ENCODE data around the gene RNPS1. TPM values are rescaled to one million over a fixed set of nuclear protein-coding genes. Genes with fewer than 3 reads are reported as not detected.

RNPS1 gene
- total RNA-seq, 1 experiment from 2014 or later = 131 TPM

- ChIA-PET CTCF (no interaction called here), POLR2A (ENCODE audit: unreplicated experiment) (no interaction called here)
- no peak overlapping the region for H3K4me3 ChIP-seq (ENCODE audit: low read length)
- ATAC-seq (no peak), DNase-seq (no peak)
- no peaks in the 10 kb centered on the region for H3K79me2 ChIP-seq (ENCODE audit: low read length)
- H3F3A ChIP-seq (ENCODE audit: low read length, unreplicated experiment) = no peaks in the 10 kb centered on the region
- no peak overlapping the region for H3K9ac ChIP-seq (ENCODE audit: low read length)
- no peaks in the 10 kb centered on the region for H3K9me2 ChIP-seq (replicated peaks; ENCODE audit: low read length)
- no peaks in the 10 kb centered on the region for H3K27me3 ChIP-seq (ENCODE audit: low read length)
- no peak overlapping the region for H2AFZ ChIP-seq (ENCODE audit: low read length)
- no peak overlapping the region for H3K4me2 ChIP-seq (ENCODE audit: low read length)
- no peaks in the 10 kb centered on the region for H3K36me3 ChIP-seq (ENCODE audit: low read depth, low read length)
- BruUV-seq (replicated peaks) = no TSS peak
- no peaks in the 10 kb centered on the region for H3K4me1 ChIP-seq (ENCODE audit: insufficient read depth, low read length)
- intact Hi-C loops (cut with micrococcal nuclease) = no loop called here
- H4K20me1 ChIP-seq (ENCODE audit: low read length) = no peaks in the 10 kb centered on the region
- H3K27ac ChIP-seq (ENCODE audit: low read length) = no peak overlapping the region
- no peaks in the 10 kb centered on the region for H3K9me3 ChIP-seq (ENCODE audit: low read length)
- TF ChIP-seq CTCF (conservative IDR thresholded peaks at IDR 0.05; ENCODE audit: low read depth, low read length) (no peak), EZH2phosphoT487 (IDR thresholded peaks at IDR 0.05; ENCODE audit: borderline replicate concordance, low read length) (no peak), EZH2 (IDR thresholded peaks at IDR 0.05; ENCODE audit: low read length, unreplicated experiment) (no peak)
These were observed 30.7 kb upstream of the RNPS1 start for GRCh38 chr16:2298621-2299020.

- CTCF ChIA-PET = no interaction called here
- H3K27me3 ChIP-seq (ENCODE audit: low read length) = no peaks in the 10 kb centered on the region
- no peak overlapping the region for H3K4me3 ChIP-seq (ENCODE audit: low read length)
- no TSS peak for BruUV-seq (replicated peaks)
- H3K4me2 ChIP-seq (ENCODE audit: low read length) = no peak overlapping the region
- H4K20me1 ChIP-seq (ENCODE audit: low read length) = no peaks in the 10 kb centered on the region
- H3K27ac ChIP-seq (ENCODE audit: low read length) = no peak overlapping the region
- DNase-seq (no peak), ATAC-seq (no peak)
- POLR2A ChIA-PET (ENCODE audit: unreplicated experiment) = no interaction called here
- H3K79me2 ChIP-seq (ENCODE audit: low read length) = no peaks in the 10 kb centered on the region
- intact Hi-C loops (cut with micrococcal nuclease) = no loop called here
- H3K9me3 ChIP-seq (ENCODE audit: low read length) = no peaks in the 10 kb centered on the region
- H3K9ac ChIP-seq (ENCODE audit: low read length) = no peak overlapping the region
- no peak overlapping the region for H2AFZ ChIP-seq (ENCODE audit: low read length)
- H3F3A ChIP-seq (ENCODE audit: low read length, unreplicated experiment) = no peaks in the 10 kb centered on the region
- no peaks in the 10 kb centered on the region for H3K36me3 ChIP-seq (ENCODE audit: low read depth, low read length)
- no peak for TF ChIP-seq EZH2 (IDR thresholded peaks at IDR 0.05; ENCODE audit: low read length, unreplicated experiment)
- no peak for TF ChIP-seq CTCF (conservative IDR thresholded peaks at IDR 0.05; ENCODE audit: low read depth, low read length)
- no peak for TF ChIP-seq EZH2phosphoT487 (IDR thresholded peaks at IDR 0.05; ENCODE audit: borderline replicate concordance, low read length)
- no peaks in the 10 kb centered on the region for H3K9me2 ChIP-seq (replicated peaks; ENCODE audit: low read length)
- no peaks in the 10 kb centered on the region for H3K4me1 ChIP-seq (ENCODE audit: insufficient read depth, low read length)
These were observed 29.6 kb upstream of the RNPS1 start for GRCh38 chr16:2297506-2297860.

- Histone ChIP-seq H3K9ac (ENCODE audit: low read length) (no peak overlapping the region), H4K20me1 (ENCODE audit: low read length) (no peaks in the 10 kb centered on the region), H3K27ac (ENCODE audit: low read length) (no peak overlapping the region), H3K9me2 (replicated peaks; ENCODE audit: low read length) (no peaks in the 10 kb centered on the region), H3K4me1 (ENCODE audit: insufficient read depth, low read length) (no peaks in the 10 kb centered on the region), H3K36me3 (ENCODE audit: low read depth, low read length) (no peaks in the 10 kb centered on the region), H3K4me3 (ENCODE audit: low read length) (no peak overlapping the region), H3F3A (ENCODE audit: low read length, unreplicated experiment) (no peaks in the 10 kb centered on the region), H3K9me3 (ENCODE audit: low read length) (no peaks in the 10 kb centered on the region), H3K27me3 (ENCODE audit: low read length) (no peaks in the 10 kb centered on the region), H2AFZ (ENCODE audit: low read length) (no peak overlapping the region), H3K4me2 (ENCODE audit: low read length) (no peak overlapping the region), H3K79me2 (ENCODE audit: low read length) (no peaks in the 10 kb centered on the region)
- DNase-seq (peak; percentile 42), ATAC-seq (peak; percentile 56)
- CTCF ChIA-PET = no interaction called here
- TF ChIP-seq EZH2phosphoT487 (IDR thresholded peaks at IDR 0.05; ENCODE audit: borderline replicate concordance, low read length) = no peak
- peak; percentile 56 for TF ChIP-seq CTCF (conservative IDR thresholded peaks at IDR 0.05; ENCODE audit: low read depth, low read length)
- TF ChIP-seq EZH2 (IDR thresholded peaks at IDR 0.05; ENCODE audit: low read length, unreplicated experiment) = no peak
- intact Hi-C loops (cut with micrococcal nuclease) = no loop called here
- BruUV-seq (replicated peaks) = no TSS peak
- POLR2A ChIA-PET (ENCODE audit: unreplicated experiment) = no interaction called here
These were observed 29.0 kb upstream of the RNPS1 start for GRCh38 chr16:2296661-2297505.
